ENCODE results near the gene HERPUD2. TPM values are rescaled to one million over a fixed set of nuclear protein-coding genes. Genes with fewer than 3 reads are reported as not detected.

The HERPUD2 gene, protein sequence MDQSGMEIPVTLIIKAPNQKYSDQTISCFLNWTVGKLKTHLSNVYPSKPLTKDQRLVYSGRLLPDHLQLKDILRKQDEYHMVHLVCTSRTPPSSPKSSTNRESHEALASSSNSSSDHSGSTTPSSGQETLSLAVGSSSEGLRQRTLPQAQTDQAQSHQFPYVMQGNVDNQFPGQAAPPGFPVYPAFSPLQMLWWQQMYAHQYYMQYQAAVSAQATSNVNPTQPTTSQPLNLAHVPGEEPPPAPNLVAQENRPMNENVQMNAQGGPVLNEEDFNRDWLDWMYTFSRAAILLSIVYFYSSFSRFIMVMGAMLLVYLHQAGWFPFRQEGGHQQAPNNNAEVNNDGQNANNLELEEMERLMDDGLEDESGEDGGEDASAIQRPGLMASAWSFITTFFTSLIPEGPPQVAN
- total RNA-seq (2021; ENCODE audit: unreplicated experiment) (36.4 TPM), Bru-seq, nascent RNA (percentile 90 among the genes with signal in this experiment), BruChase-seq, experiment 1, labeled RNA remaining after a 2-hour chase (percentile 82 among the genes with signal in this experiment), BruChase-seq, experiment 2, labeled RNA remaining after a 6-hour chase (percentile 79 among the genes with signal in this experiment)
- polyA plus RNA-seq (2012; ENCODE audit: insufficient read length): 41.5 TPM
- long read RNA-seq, transcript HERPUD2-202 (8 exons, 3,057 nt): major isoform, 55 of 86 reads
- long read RNA-seq, partial matches to known transcripts: 7 of 86 reads
- long read RNA-seq, other reads (novel, unspliced or antisense): 22 of 86 reads

- CTCF ChIA-PET: no interaction called here
- BruUV-seq (replicated peaks): no TSS peak
Observed at GRCh38 chr7:35694784-35695472, at the start of gene HERPUD2. TSS of gene HERPUD2 (minus strand) at chr7:35695135. CDS start at chr7:35694330, 805 bp downstream.

More at GRCh38 chr7:35694784-35695472, at the start of gene HERPUD2:
- peaks cover 12% of the 10 kb centered on the region; the same call in 1 of the 2 replicates for H3K4me1 ChIP-seq (ENCODE audit: control insufficient read depth, insufficient read depth, low read length)
- intact Hi-C loops (cut with micrococcal nuclease; ENCODE audit: unreplicated experiment) (no loop called here), in situ Hi-C loops (cut with HindIII; ENCODE audit: low pct_unique_long_range_greater_than_20kb, low sequenced_read_pairs) (no loop called here)
- no peaks in the 10 kb centered on the region for H3K27me3 ChIP-seq (ENCODE audit: control insufficient read depth, insufficient read depth, low read length)
- DNase-seq (ENCODE audit: low read depth, low spot score) (peak; percentile 75), ATAC-seq (peak; percentile 98)
- POLR2A ChIA-PET: no interaction called here
- H3K27ac ChIP-seq (ENCODE audit: low read length): peak within 1 kb of the TSS; percentile 98
- peaks cover 10% of the 10 kb centered on the region; the same call in 1 of the 2 replicates for H3K9me3 ChIP-seq (ENCODE audit: control insufficient read depth, insufficient read depth, low read depth, low read length)
- H3K4me3 ChIP-seq (ENCODE audit: low read depth in 2 of 2, low read length in 2 of 2): peak within 1 kb of the TSS; percentile 78 to 97
- no peaks in the 10 kb centered on the region; the same call in 1 of the 2 replicates for H3K36me3 ChIP-seq (ENCODE audit: control insufficient read depth, insufficient read depth, low read length)
- TF ChIP-seq, protein P1, sequence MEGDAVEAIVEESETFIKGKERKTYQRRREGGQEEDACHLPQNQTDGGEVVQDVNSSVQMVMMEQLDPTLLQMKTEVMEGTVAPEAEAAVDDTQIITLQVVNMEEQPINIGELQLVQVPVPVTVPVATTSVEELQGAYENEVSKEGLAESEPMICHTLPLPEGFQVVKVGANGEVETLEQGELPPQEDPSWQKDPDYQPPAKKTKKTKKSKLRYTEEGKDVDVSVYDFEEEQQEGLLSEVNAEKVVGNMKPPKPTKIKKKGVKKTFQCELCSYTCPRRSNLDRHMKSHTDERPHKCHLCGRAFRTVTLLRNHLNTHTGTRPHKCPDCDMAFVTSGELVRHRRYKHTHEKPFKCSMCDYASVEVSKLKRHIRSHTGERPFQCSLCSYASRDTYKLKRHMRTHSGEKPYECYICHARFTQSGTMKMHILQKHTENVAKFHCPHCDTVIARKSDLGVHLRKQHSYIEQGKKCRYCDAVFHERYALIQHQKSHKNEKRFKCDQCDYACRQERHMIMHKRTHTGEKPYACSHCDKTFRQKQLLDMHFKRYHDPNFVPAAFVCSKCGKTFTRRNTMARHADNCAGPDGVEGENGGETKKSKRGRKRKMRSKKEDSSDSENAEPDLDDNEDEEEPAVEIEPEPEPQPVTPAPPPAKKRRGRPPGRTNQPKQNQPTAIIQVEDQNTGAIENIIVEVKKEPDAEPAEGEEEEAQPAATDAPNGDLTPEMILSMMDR (IDR thresholded peaks at IDR 0.05): no peak
- TF ChIP-seq POLR2AphosphoS5 (IDR thresholded peaks at IDR 0.05; ENCODE audit: low read depth, low read length) (peak; percentile 97), SIN3A (IDR thresholded peaks at IDR 0.05; ENCODE audit: borderline replicate concordance, insufficient read depth, low read depth, low read length) (peak; percentile 91; the same call in 1 of the 2 replicates), REST (IDR thresholded peaks at IDR 0.05; ENCODE audit: insufficient read depth in 1 of 2, low read depth in 2 of 2, low read length in 1 of 2) (0 out of 4 replicates have a peak, but pooled peaks of 1 of the 2 experiments have one; percentile 14), TCF7L2 (IDR thresholded peaks at IDR 0.05; ENCODE audit: low read depth, low read length) (peak; percentile 24; the same call in 1 of the 2 replicates)

Measured in Panc1 (cell line).